Measurements from ENCODE around the gene KANSL3. TPM values are rescaled to one million over a fixed set of nuclear protein-coding genes. Genes with fewer than 3 reads are reported as not detected.

The KANSL3 gene
- total and polyA plus RNA-seq, 2 experiments from 2014 or later = 8.9 to 31.4 TPM

DNA sequence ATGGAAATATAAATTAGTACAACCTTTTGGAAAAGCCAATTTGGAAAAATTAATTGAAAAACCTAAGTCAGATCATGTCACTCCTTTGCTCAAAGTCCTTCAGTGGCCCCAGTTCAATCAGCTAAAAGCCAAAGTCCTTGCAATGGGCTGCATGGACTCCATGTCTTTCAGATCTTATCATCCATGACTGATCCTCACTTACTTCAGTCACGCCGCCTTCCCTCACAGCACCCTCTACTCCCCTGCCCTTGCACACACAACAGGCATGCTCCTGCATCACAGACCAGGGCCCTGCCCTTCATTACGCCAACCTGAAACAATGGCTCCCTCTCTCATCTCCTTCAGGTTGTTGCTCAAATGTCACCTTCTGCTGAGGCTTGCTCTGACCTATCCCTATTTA is 15.6 kb downstream of the KANSL3 start:
- Histone ChIP-seq H3K9me2 (ENCODE audit: insufficient read depth) (no peaks in the 10 kb centered on the region), H3F3A (replicated peaks; ENCODE audit: low read depth) (no peaks in the 10 kb centered on the region), H3K27ac (ENCODE audit: low read depth) (no peak overlapping the region), H3K4me3 (no peak overlapping the region), H3K36me3 (ENCODE audit: insufficient read depth) (no peaks in the 10 kb centered on the region; the same call in 1 of the 2 replicates), H3K4me2 (no peak overlapping the region), H2AFZ (no peak overlapping the region), H3K79me2 (replicated peaks; ENCODE audit: insufficient read depth) (peaks cover 4% of the 10 kb centered on the region; the same call in 1 of the 2 replicates), H3K4me1 (ENCODE audit: insufficient read depth) (no peaks in the 10 kb centered on the region), H4K20me1 (replicated peaks; ENCODE audit: insufficient read depth) (0 out of 2 replicates have a peak, but pooled peaks cover 8% of the 10 kb centered on the region), H3K27me3 (ENCODE audit: insufficient read depth) (no peaks in the 10 kb centered on the region)
- H3K27ac Mint-ChIP-seq = no peak overlapping the region
- H3K9me3 Mint-ChIP-seq = no peaks in the 10 kb centered on the region
- no peaks in the 10 kb centered on the region for H3K4me1 Mint-ChIP-seq
- H3K27me3 Mint-ChIP-seq (ENCODE audit: insufficient read depth, low read depth, poor library complexity) = no peaks in the 10 kb centered on the region
- ATAC-seq (no peak), DNase-seq (ENCODE audit: low spot score) (no peak)
- peaks cover 8% of the 10 kb centered on the region; the same call in 2 of the 3 replicates for H3K36me3 Mint-ChIP-seq (ENCODE audit: low read depth)
- TF ChIP-seq, protein P1, sequence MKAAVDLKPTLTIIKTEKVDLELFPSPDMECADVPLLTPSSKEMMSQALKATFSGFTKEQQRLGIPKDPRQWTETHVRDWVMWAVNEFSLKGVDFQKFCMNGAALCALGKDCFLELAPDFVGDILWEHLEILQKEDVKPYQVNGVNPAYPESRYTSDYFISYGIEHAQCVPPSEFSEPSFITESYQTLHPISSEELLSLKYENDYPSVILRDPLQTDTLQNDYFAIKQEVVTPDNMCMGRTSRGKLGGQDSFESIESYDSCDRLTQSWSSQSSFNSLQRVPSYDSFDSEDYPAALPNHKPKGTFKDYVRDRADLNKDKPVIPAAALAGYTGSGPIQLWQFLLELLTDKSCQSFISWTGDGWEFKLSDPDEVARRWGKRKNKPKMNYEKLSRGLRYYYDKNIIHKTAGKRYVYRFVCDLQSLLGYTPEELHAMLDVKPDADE (IDR thresholded peaks at IDR 0.05) = no peak
- TF ChIP-seq EZH2 (IDR thresholded peaks at IDR 0.05; ENCODE audit: low read depth, unreplicated experiment) (no peak), ZNF331 (CRISPR knock-in tag; IDR thresholded peaks at IDR 0.05; ENCODE audit: low read depth) (no peak), POLR2AphosphoS5 (IDR thresholded peaks at IDR 0.05; ENCODE audit: low read depth) (no peak), JUNB (IDR thresholded peaks at IDR 0.05; ENCODE audit: unreplicated experiment) (no peak), CREB1 (CRISPR knock-in tag; IDR thresholded peaks at IDR 0.05; ENCODE audit: low read depth) (no peak), ZNF114 (CRISPR knock-in tag; IDR thresholded peaks at IDR 0.05) (no peak), NANOG (IDR thresholded peaks at IDR 0.05; ENCODE audit: borderline replicate concordance) (no peak), STAT1 (IDR thresholded peaks at IDR 0.05; ENCODE audit: unreplicated experiment) (no peak), EZH2phosphoT487 (IDR thresholded peaks at IDR 0.05; ENCODE audit: unreplicated experiment) (no peak)
- TF ChIP-seq, protein P2, sequence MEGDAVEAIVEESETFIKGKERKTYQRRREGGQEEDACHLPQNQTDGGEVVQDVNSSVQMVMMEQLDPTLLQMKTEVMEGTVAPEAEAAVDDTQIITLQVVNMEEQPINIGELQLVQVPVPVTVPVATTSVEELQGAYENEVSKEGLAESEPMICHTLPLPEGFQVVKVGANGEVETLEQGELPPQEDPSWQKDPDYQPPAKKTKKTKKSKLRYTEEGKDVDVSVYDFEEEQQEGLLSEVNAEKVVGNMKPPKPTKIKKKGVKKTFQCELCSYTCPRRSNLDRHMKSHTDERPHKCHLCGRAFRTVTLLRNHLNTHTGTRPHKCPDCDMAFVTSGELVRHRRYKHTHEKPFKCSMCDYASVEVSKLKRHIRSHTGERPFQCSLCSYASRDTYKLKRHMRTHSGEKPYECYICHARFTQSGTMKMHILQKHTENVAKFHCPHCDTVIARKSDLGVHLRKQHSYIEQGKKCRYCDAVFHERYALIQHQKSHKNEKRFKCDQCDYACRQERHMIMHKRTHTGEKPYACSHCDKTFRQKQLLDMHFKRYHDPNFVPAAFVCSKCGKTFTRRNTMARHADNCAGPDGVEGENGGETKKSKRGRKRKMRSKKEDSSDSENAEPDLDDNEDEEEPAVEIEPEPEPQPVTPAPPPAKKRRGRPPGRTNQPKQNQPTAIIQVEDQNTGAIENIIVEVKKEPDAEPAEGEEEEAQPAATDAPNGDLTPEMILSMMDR (conservative IDR thresholded peaks at IDR 0.05; ENCODE audit: low read depth in 2 of 2) = no peak
- TF ChIP-seq, protein P3, sequence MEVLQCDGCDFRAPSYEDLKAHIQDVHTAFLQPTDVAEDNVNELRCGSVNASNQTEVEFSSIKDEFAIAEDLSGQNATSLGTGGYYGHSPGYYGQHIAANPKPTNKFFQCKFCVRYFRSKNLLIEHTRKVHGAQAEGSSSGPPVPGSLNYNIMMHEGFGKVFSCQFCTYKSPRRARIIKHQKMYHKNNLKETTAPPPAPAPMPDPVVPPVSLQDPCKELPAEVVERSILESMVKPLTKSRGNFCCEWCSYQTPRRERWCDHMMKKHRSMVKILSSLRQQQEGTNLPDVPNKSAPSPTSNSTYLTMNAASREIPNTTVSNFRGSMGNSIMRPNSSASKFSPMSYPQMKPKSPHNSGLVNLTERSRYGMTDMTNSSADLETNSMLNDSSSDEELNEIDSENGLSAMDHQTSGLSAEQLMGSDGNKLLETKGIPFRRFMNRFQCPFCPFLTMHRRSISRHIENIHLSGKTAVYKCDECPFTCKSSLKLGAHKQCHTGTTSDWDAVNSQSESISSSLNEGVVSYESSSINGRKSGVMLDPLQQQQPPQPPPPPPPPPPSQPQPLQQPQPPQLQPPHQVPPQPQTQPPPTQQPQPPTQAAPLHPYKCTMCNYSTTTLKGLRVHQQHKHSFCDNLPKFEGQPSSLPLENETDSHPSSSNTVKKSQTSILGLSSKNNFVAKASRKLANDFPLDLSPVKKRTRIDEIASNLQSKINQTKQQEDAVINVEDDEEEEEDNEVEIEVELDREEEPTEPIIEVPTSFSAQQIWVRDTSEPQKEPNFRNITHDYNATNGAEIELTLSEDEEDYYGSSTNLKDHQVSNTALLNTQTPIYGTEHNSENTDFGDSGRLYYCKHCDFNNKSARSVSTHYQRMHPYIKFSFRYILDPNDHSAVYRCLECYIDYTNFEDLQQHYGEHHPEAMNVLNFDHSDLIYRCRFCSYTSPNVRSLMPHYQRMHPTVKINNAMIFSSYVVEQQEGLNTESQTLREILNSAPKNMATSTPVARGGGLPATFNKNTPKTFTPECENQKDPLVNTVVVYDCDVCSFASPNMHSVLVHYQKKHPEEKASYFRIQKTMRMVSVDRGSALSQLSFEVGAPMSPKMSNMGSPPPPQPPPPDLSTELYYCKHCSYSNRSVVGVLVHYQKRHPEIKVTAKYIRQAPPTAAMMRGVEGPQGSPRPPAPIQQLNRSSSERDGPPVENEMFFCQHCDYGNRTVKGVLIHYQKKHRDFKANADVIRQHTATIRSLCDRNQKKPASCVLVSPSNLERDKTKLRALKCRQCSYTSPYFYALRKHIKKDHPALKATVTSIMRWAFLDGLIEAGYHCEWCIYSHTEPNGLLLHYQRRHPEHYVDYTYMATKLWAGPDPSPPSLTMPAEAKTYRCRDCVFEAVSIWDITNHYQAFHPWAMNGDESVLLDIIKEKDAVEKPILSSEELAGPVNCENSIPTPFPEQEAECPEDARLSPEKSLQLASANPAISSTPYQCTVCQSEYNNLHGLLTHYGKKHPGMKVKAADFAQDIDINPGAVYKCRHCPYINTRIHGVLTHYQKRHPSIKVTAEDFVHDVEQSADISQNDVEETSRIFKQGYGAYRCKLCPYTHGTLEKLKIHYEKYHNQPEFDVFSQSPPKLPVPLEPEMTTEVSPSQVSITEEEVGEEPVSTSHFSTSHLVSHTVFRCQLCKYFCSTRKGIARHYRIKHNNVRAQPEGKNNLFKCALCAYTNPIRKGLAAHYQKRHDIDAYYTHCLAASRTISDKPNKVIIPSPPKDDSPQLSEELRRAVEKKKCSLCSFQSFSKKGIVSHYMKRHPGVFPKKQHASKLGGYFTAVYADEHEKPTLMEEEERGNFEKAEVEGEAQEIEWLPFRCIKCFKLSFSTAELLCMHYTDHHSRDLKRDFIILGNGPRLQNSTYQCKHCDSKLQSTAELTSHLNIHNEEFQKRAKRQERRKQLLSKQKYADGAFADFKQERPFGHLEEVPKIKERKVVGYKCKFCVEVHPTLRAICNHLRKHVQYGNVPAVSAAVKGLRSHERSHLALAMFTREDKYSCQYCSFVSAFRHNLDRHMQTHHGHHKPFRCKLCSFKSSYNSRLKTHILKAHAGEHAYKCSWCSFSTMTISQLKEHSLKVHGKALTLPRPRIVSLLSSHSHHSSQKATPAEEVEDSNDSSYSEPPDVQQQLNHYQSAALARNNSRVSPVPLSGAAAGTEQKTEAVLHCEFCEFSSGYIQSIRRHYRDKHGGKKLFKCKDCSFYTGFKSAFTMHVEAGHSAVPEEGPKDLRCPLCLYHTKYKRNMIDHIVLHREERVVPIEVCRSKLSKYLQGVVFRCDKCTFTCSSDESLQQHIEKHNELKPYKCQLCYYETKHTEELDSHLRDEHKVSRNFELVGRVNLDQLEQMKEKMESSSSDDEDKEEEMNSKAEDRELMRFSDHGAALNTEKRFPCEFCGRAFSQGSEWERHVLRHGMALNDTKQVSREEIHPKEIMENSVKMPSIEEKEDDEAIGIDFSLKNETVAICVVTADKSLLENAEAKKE (CRISPR knock-in tag; IDR thresholded peaks at IDR 0.05) = no peak
- TF ChIP-seq, protein P4, sequence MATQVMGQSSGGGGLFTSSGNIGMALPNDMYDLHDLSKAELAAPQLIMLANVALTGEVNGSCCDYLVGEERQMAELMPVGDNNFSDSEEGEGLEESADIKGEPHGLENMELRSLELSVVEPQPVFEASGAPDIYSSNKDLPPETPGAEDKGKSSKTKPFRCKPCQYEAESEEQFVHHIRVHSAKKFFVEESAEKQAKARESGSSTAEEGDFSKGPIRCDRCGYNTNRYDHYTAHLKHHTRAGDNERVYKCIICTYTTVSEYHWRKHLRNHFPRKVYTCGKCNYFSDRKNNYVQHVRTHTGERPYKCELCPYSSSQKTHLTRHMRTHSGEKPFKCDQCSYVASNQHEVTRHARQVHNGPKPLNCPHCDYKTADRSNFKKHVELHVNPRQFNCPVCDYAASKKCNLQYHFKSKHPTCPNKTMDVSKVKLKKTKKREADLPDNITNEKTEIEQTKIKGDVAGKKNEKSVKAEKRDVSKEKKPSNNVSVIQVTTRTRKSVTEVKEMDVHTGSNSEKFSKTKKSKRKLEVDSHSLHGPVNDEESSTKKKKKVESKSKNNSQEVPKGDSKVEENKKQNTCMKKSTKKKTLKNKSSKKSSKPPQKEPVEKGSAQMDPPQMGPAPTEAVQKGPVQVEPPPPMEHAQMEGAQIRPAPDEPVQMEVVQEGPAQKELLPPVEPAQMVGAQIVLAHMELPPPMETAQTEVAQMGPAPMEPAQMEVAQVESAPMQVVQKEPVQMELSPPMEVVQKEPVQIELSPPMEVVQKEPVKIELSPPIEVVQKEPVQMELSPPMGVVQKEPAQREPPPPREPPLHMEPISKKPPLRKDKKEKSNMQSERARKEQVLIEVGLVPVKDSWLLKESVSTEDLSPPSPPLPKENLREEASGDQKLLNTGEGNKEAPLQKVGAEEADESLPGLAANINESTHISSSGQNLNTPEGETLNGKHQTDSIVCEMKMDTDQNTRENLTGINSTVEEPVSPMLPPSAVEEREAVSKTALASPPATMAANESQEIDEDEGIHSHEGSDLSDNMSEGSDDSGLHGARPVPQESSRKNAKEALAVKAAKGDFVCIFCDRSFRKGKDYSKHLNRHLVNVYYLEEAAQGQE (IDR thresholded peaks at IDR 0.05; ENCODE audit: unreplicated experiment) = no peak
- no peak overlapping the region for H3K4me3 Mint-ChIP-seq
